ENCODE measurements around the gene CCNY.

CCNY gene

GRCh38 chr10:35327790-35328403 lies 8.4 kb upstream of the CCNY start:
- Histone ChIP-seq H3K9me3 (ENCODE audit: insufficient read depth, low read length) (no peaks in the 10 kb centered on the region), H3K27me3 (ENCODE audit: low read depth, low read length) (no peaks in the 10 kb centered on the region), H3K4me1 (ENCODE audit: low read length) (no peaks in the 10 kb centered on the region), H3K9ac (ENCODE audit: low read length) (no peak overlapping the region), H4K20me1 (ENCODE audit: insufficient read depth, low read length) (peaks cover 2% of the 10 kb centered on the region; the same call in 1 of the 2 replicates), H3K79me2 (ENCODE audit: low read length) (no peaks in the 10 kb centered on the region), H2AFZ (ENCODE audit: low read depth, low read length) (no peak overlapping the region), H3K4me2 (ENCODE audit: low read length) (no peak overlapping the region), H3K36me3 (replicated peaks; ENCODE audit: low read depth, low read length) (no peaks in the 10 kb centered on the region), H3K27ac (ENCODE audit: low read length) (no peak overlapping the region), H3K4me3 (ENCODE audit: low read length) (no peak overlapping the region)
- TF ChIP-seq EZH2phosphoT487 (IDR thresholded peaks at IDR 0.05; ENCODE audit: low read depth) (no peak), CTCF (IDR thresholded peaks at IDR 0.05; ENCODE audit: low read depth, low read length) (no peak)

DNA sequence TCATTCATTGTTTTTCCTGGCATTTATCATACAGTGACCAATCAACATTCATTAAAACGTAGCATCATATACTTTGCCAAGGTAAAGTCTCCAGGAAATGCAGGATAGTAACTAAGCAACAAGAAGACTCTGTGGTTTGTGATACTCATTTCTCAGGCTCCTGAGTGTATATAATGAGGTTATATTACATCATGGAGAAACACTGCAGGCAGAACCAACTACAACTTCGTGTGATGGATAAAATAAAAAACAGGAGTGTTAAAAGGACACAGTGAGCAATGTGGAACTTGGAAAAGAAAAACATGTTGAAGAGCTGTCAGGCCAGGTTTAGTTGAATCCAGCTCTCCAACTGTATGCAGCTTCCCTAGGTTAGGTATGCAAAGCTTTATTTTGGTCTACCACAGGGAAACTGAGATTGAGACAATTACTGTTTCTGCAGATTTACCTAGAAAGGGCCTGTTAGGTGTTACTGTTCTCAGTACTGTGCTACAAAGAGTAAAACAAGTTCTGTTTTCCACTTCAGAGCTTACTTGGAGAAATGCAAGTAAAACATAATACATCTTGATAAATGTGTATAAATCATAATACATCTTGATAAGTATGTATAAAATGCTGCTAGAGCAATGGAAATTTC lies 7.8 kb upstream of the CCNY start:
- Histone ChIP-seq H3K79me2 (ENCODE audit: low read length) (no peaks in the 10 kb centered on the region; the same call in 1 of the 2 replicates), H3K36me3 (replicated peaks; ENCODE audit: low read depth, low read length) (no peaks in the 10 kb centered on the region), H2AFZ (ENCODE audit: low read depth, low read length) (no peak overlapping the region), H3K9me3 (ENCODE audit: insufficient read depth, low read length) (no peaks in the 10 kb centered on the region), H4K20me1 (ENCODE audit: insufficient read depth, low read length) (peaks cover 2% of the 10 kb centered on the region; the same call in 1 of the 2 replicates), H3K4me3 (ENCODE audit: low read length) (no peak overlapping the region), H3K27me3 (ENCODE audit: low read depth, low read length) (no peaks in the 10 kb centered on the region), H3K4me2 (ENCODE audit: low read length) (no peak overlapping the region), H3K27ac (ENCODE audit: low read length) (no peak overlapping the region), H3K4me1 (ENCODE audit: low read length) (no peaks in the 10 kb centered on the region), H3K9ac (ENCODE audit: low read length) (no peak overlapping the region)
- TF ChIP-seq CTCF (IDR thresholded peaks at IDR 0.05; ENCODE audit: low read depth, low read length): no peak
- no peak for TF ChIP-seq EZH2phosphoT487 (IDR thresholded peaks at IDR 0.05; ENCODE audit: low read depth)

DNA sequence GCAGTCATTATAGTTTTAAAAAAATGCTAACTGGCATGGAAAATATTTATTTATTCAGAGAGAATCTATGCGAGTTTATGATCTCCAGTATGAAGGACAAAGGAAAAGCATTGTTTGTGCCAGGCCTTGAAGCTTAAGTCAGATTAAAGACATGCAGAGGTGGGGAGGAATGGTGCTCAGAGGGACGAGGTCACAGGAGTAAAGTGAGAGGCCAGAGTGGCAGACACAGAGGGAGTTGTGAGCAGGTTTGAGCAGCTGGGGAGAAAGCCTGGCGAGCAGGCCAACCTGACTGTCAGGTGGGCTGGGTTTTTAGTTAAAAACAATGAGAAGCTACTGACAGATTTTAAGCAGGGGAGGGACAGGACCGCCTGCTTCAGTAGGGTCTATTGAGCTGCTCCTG lies 6.8 kb upstream of the CCNY start:
- Histone ChIP-seq H3K79me2 (ENCODE audit: low read length) (peaks cover 3% of the 10 kb centered on the region), H3K27ac (ENCODE audit: low read length) (no peak overlapping the region)

More for the DNA sequence above, 6.8 kb upstream of the CCNY start:
- Histone ChIP-seq H2AFZ (ENCODE audit: low read depth, low read length) (no peak overlapping the region), H3K9ac (ENCODE audit: low read length) (no peak overlapping the region), H3K27me3 (ENCODE audit: low read depth, low read length) (no peaks in the 10 kb centered on the region), H3K9me3 (ENCODE audit: insufficient read depth, low read length) (no peaks in the 10 kb centered on the region), H4K20me1 (ENCODE audit: insufficient read depth, low read length) (peaks cover 2% of the 10 kb centered on the region; the same call in 1 of the 2 replicates), H3K4me2 (ENCODE audit: low read length) (no peak overlapping the region), H3K4me3 (ENCODE audit: low read length) (no peak overlapping the region), H3K36me3 (replicated peaks; ENCODE audit: low read depth, low read length) (no peaks in the 10 kb centered on the region), H3K4me1 (ENCODE audit: low read length) (no peaks in the 10 kb centered on the region)
- TF ChIP-seq CTCF (IDR thresholded peaks at IDR 0.05; ENCODE audit: low read depth, low read length) (no peak), EZH2phosphoT487 (IDR thresholded peaks at IDR 0.05; ENCODE audit: low read depth) (no peak)

All from OCI-LY3 (cell line).